Neural progenitor cell (in vitro differentiated cells): Measurements from ENCODE around the gene ANXA8. TPM values are rescaled to one million over a fixed set of nuclear protein-coding genes. Genes with fewer than 3 reads are reported as not detected.
A peak's percentile ranks its signal among the peaks of the same experiment; 100 is the strongest.

ENCODE experiments used
- DNase-seq: peaks from one replicate; pipeline ENCODE4 v3.0.0-alpha.2; 2016; ENCODE audit warnings: low spot score
- H2AFZ ChIP-seq: fragments of 200-600 bp; sonication (generic); replicated peaks from 2 replicates; pipeline ENCODE4 v1.6.1; 2016; ENCODE audit warnings: antibody characterized with exemption
- H3F3A ChIP-seq: fragments of 200-600 bp; sonication (generic); 2 replicates; pipeline ENCODE4 v1.6.1; 2016; ENCODE audit warnings: antibody characterized with exemption, low read depth
- H3K27ac ChIP-seq: fragments of 200-600 bp; sonication (generic); 2 replicates; pipeline ENCODE4 v1.5.1; 2016; ENCODE audit warnings: mild to moderate bottlenecking
- H3K27me3 ChIP-seq: fragments of 200-600 bp; sonication (generic); 2 replicates; pipeline ENCODE4 v1.6.1; 2016; ENCODE audit warnings: mild to moderate bottlenecking, moderate library complexity
- H3K36me3 ChIP-seq: fragments of 200-600 bp; sonication (generic); 2 replicates; pipeline ENCODE4 v1.5.1; 2016
- H3K4me1 ChIP-seq: fragments of 200-600 bp; sonication (generic); 2 replicates; pipeline ENCODE4 v1.6.1; 2016; ENCODE audit warnings: mixed run types
- H3K4me2 ChIP-seq: fragments of 200-600 bp; sonication (generic); 2 replicates; pipeline ENCODE4 v1.6.1; 2016
- H3K4me3 ChIP-seq: fragments of 200-600 bp; sonication (generic); 2 replicates; pipeline ENCODE4 v1.5.1; 2016
- H3K79me2 ChIP-seq: fragments of 200-600 bp; sonication (generic); 2 replicates; pipeline ENCODE4 v1.6.1; 2016; ENCODE audit warnings: low read depth
- H3K9ac ChIP-seq: fragments of 200-600 bp; sonication (generic); 2 replicates; pipeline ENCODE4 v1.6.1; 2016
- H3K9me3 ChIP-seq: fragments of 200-600 bp; sonication (generic); 2 replicates; pipeline ENCODE4 v1.5.1; 2016; ENCODE audit warnings: low read depth
- H4K20me1 ChIP-seq: fragments of 200-600 bp; sonication (generic); 2 replicates; pipeline ENCODE4 v1.6.1; 2016; ENCODE audit warnings: low read depth
- H3K27ac Mint-ChIP-seq: 3 replicates; pipeline ENCODE4 v1.8.0; 2021; ENCODE audit warnings: mixed read lengths
- H3K27me3 Mint-ChIP-seq: 2 replicates; pipeline ENCODE4 v1.8.0; 2022; ENCODE audit warnings: low read depth, mild to moderate bottlenecking, inconsistent platforms, moderate library complexity, mixed read lengths; ENCODE audit not compliant: insufficient read depth
- H3K36me3 Mint-ChIP-seq: 3 replicates; pipeline ENCODE4 v1.8.0; 2021; ENCODE audit warnings: mixed read lengths
- H3K4me1 Mint-ChIP-seq: 3 replicates; pipeline ENCODE4 v1.8.0; 2021; ENCODE audit warnings: mixed read lengths
- H3K4me3 Mint-ChIP-seq: 3 replicates; pipeline ENCODE4 v1.8.0; 2021; ENCODE audit warnings: mild to moderate bottlenecking, moderate library complexity, mixed read lengths
- H3K9me3 Mint-ChIP-seq: 3 replicates; pipeline ENCODE4 v1.8.0; 2020; ENCODE audit warnings: mixed read lengths
- CTCF ChIP-seq: fragments of 200-600 bp; sonication (generic); IDR thresholded peaks from 2 replicates; pipeline ENCODE4 v1.5.1; 2017; ENCODE audit warnings: antibody characterized with exemption, mild to moderate bottlenecking
- EZH2 ChIP-seq: fragments of 200-600 bp; sonication (generic); IDR thresholded peaks from 2 replicates; pipeline ENCODE4 v1.6.1; 2017; ENCODE audit warnings: antibody characterized with exemption, mild to moderate bottlenecking, moderate library complexity
- EZH2phosphoT487 ChIP-seq: fragments of 200-600 bp; sonication (generic); IDR thresholded peaks from 2 replicates; pipeline ENCODE4 v1.6.1; 2017; ENCODE audit warnings: antibody characterized with exemption
- total RNA-seq: library from RNA; depleted of rRNA; stranded (reverse); fragments of >200 nt; gene quantifications from 2 replicates; pipeline ENCODE4 v1.2.3, GENCODE V29; 2015; ENCODE audit warnings: low replicate concordance

The ANXA8 gene
- total RNA-seq, 1 donor from 2014 or later = not detected

DNA sequence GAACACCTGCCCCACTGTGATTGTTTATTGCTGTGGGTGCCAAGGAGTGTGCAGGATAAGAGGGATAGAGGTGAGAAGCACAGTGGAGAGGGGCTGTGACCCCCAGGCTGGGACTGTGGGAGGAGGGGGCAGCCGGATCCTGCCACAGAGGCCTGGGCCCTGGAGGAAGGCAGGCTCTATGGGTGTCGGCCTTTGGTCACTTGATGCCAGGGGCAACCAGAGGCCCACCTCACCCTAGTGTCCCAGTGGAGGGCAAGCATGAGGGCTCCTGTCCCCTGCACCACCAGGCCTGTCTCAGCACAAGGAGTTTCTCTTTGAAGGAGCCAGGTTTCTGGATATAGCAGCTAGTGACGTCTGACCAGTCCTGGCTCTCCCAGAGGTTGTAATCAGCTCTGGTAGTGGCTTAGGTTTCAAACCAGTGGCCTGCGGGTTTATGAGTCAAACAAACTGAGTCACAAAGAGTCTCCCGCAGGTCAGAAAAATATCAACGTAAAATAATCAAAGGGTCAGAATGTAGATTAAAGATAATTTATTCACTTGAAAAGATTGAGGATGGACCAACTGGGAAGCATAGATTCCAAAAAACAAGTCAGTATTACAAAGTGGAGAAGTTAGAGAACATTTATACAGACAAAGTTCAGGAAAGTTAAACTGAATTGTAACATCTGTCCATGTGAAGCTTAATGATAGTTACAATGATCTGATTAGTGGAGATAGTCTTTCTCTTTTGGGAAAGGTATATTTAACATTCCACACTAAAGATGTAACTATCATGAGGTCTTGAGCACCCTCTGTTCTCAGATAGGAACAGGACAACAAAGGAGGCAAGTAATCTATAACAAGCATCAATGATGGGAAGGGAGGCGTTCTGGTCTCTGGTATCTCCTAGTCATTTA lies 62.6 kb downstream of the ANXA8 start:
- H3K4me3 Mint-ChIP-seq = no peak overlapping the region
- Histone ChIP-seq H3K4me3 (no peak overlapping the region), H2AFZ (peak overlapping the region; percentile 97)

DNA sequence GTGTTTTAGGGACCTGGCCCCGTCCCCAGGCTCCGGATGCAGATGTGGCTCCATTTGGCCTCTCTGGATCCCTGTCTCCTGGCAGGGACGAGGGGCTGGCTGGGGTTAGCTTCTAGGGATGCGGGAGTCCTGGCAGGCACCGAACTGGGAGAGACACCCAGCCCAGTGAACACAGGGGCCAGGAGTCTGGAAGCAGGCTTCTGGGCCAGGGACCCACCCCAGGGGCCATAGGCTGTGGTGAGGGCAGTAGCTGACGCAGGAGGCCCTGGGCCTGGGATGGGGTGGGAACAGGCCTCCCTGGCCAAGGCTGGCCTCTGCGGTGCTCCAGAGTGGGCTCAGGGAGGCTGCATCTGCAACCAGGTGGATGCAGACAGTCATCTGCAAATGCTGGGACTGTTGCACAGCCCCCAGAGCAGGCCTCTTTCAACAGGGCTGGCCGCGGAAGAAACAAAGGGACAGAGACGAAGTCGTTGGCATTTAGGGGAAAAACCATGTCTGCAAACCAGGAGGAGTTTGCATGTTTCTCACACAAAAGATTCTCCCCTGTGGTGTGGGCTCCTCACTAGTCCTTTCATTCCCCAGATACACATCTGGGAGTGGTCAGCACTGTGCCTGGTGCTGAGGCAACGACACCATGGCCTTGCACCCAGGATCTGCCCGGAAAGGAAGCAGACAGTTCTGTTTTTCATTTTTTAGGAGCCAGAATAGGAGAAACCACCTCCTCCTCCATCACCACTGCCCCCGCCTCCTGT lies 63.4 kb downstream of the ANXA8 start:
- Histone ChIP-seq H3K9me3 (no peaks in the 10 kb centered on the region), H3F3A (no peaks in the 10 kb centered on the region), H3K4me3 (no peak overlapping the region), H4K20me1 (no peaks in the 10 kb centered on the region), H3K79me2 (no peaks in the 10 kb centered on the region), H3K36me3 (no peaks in the 10 kb centered on the region), H2AFZ (peak overlapping the region; percentile 97), H3K27me3 (no peaks in the 10 kb centered on the region), H3K4me1 (no peaks in the 10 kb centered on the region), H3K9ac (no peak overlapping the region), H3K27ac (no peak overlapping the region), H3K4me2 (no peak overlapping the region)
- Mint-ChIP-seq H3K27ac (peak overlapping the region; percentile 58), H3K4me3 (no peak overlapping the region), H3K27me3 (no peaks in the 10 kb centered on the region), H3K4me1 (peaks cover 13% of the 10 kb centered on the region), H3K9me3 (no peaks in the 10 kb centered on the region), H3K36me3 (no peaks in the 10 kb centered on the region)
- TF ChIP-seq EZH2phosphoT487 (no peak), CTCF (no peak), EZH2 (no peak)
- peak; percentile 36 for DNase-seq

More for the DNA sequence above, 62.6 kb downstream of the ANXA8 start:
- no peaks in the 10 kb centered on the region for H3K9me3 Mint-ChIP-seq
- peak overlapping the region; percentile 58 for H3K27ac Mint-ChIP-seq
- no peak for DNase-seq
- Histone ChIP-seq H3K9me3 (no peaks in the 10 kb centered on the region), H3K36me3 (no peaks in the 10 kb centered on the region), H3K27ac (no peak overlapping the region), H3K79me2 (no peaks in the 10 kb centered on the region), H4K20me1 (no peaks in the 10 kb centered on the region), H3K4me1 (no peaks in the 10 kb centered on the region), H3K9ac (no peak overlapping the region), H3K27me3 (no peaks in the 10 kb centered on the region), H3F3A (no peaks in the 10 kb centered on the region), H3K4me2 (no peak overlapping the region)
- no peaks in the 10 kb centered on the region for H3K27me3 Mint-ChIP-seq
- no peak for TF ChIP-seq CTCF
- TF ChIP-seq EZH2phosphoT487 = no peak
- TF ChIP-seq EZH2 = no peak
- H3K4me1 Mint-ChIP-seq = peaks cover 13% of the 10 kb centered on the region
- H3K36me3 Mint-ChIP-seq = no peaks in the 10 kb centered on the region

DNA sequence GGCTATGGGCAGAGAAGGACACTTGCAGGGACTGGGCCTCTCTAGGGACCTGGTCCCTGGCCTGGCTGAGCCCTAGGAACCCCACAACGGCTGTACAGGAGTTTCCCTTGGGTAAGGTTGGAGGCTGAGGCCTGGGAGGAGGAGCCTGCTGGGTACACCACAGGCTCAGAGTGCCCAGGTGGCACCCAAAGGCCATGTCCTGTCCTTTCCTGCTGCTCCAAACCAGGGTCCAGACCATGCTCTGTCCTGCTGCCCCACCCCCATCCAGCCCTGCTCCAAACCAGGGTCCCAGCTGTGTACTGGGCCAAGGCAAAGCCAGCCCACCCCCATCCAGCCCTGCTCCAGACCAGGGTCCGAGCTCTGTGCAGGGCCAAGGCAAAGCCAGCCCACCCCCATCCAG lies 64.5 kb downstream of the ANXA8 start:
- Mint-ChIP-seq H3K27ac (no peak overlapping the region), H3K27me3 (peaks cover under 1% of the 10 kb centered on the region), H3K4me3 (no peak overlapping the region), H3K4me1 (peaks cover 13% of the 10 kb centered on the region), H3K36me3 (no peaks in the 10 kb centered on the region), H3K9me3 (no peaks in the 10 kb centered on the region)
- H4K20me1 ChIP-seq = no peaks in the 10 kb centered on the region
- no peaks in the 10 kb centered on the region for H3F3A ChIP-seq
- no peaks in the 10 kb centered on the region for H3K79me2 ChIP-seq
- no peak overlapping the region for H3K4me2 ChIP-seq
- H3K9me3 ChIP-seq = no peaks in the 10 kb centered on the region
- no peak for TF ChIP-seq CTCF
- TF ChIP-seq EZH2phosphoT487 = no peak
- TF ChIP-seq EZH2 = no peak
- no peak for DNase-seq
- H3K36me3 ChIP-seq = no peaks in the 10 kb centered on the region
- no peaks in the 10 kb centered on the region for H3K27me3 ChIP-seq
- no peak overlapping the region for H3K9ac ChIP-seq
- H3K4me1 ChIP-seq = no peaks in the 10 kb centered on the region
- no peak overlapping the region for H3K4me3 ChIP-seq
- no peak overlapping the region for H3K27ac ChIP-seq
- no peak overlapping the region for H2AFZ ChIP-seq
